NCI-H1436 (cell line): Measurements from ENCODE around the gene KCNAB2.

Experiments
- DNase-seq: peaks from one replicate; lab custom pipeline; 2025; lab: John Stamatoyannopoulos, UW

Gene KCNAB2

GRCh38 chr1:6030547-6031261, 15.0 kb upstream of the KCNAB2 start:
- DNase-seq, result no peak

GRCh38 chr1:6033124-6033523, 12.6 kb upstream of the KCNAB2 start:
- DNase-seq, result no peak

DNA sequence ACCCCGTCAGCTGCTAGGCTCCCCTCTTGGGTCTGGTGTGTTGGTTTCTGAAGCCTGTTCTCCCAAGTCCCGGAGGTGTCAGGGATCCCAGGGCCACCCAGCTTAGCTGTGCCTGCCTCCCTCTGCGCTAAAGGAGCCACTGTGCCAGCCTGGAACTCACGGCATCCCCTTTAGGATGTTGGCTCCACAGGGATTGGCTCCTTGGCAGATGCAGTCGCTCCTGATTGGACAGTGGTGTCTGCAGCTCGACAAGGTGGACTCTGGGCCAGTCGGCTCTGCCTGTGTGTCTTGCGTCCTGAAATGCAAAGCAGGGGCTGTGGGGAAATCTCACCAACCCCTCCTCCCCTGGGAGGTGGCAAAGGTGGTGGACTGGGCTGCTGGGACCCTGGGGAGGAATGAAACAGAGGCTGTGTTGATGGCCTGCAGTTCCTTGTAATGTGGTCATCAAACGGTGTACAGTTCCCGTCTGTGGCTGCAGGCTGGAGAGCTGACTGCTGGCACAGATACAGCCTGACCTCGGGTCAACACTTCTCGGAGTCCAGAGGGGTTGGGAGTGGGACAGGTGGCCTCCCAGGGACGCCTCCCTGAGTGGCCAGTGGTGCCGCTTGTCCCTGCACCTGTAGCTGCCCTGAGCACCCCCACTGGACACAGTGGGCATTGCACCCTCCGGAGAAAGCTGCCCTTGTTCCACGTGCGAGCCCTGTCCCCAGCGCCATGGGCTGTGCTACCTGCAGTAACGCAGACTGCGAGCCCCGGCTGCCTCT, 11.5 kb upstream of the KCNAB2 start:
- peak; percentile 72 for DNase-seq

DNA sequence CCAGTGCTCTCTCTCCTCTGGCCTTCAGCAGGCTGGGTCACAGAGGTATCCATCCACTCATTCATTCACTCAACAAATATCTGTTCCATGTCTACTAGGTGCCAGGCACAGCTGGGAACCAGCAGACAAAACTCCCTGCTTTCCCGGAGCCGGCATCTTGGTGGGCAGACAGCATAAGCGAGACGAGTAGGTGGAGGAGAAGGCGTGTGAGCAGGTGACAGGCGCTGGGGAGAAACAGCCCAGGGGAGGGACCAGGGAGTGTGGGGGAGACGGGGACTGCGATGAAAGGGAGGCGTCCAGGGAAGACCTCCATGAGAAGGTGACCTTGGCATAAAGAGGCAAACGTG, 11.0 kb upstream of the KCNAB2 start:
- no peak for DNase-seq

DNA sequence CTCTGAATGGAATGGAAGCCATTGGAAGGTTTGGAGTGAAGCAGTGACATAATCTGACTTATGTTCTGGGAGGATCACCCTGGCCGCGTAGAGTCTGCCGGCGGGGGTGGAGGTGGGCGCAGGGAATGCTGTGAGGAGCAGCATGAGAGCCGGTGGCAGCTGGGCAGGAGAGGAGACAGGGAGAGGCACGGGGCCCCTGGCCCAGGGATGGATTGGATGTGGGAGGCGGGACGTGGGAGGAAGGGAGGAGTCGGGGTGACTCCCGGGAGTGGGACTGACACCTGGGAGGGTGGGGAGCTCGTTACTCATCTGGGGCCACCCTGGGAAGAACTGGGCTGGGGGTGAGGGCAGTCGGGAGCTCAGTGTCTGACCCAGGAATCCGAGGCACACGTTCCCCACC, 10.4 kb upstream of the KCNAB2 start:
- no peak for DNase-seq

- DNase-seq, result no peak
Measured at GRCh38 chr1:6035719-6036118, 10.0 kb upstream of the KCNAB2 start.

DNA sequence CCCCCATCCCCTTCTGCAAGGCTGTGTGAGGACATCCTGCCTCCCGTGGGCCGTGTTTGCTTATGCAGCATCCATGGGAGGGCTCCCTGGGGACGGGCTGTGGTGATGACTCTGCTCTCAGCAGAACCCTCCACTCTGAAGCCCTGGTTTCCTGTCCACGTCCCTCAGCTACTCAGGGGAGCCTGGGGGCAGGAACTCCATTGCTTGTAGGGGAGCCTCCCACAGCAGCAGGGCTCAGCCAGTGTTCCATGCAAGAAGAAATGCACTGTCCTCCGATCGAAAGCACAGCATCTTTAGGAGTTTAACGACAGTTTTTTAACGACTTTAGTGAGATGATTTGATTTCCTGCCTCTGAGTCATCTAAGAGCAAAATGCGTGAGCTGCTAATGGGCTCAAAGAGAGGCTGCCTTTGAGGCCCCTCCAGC, 8.3 kb upstream of the KCNAB2 start:
- peak; percentile 63 for DNase-seq

DNA sequence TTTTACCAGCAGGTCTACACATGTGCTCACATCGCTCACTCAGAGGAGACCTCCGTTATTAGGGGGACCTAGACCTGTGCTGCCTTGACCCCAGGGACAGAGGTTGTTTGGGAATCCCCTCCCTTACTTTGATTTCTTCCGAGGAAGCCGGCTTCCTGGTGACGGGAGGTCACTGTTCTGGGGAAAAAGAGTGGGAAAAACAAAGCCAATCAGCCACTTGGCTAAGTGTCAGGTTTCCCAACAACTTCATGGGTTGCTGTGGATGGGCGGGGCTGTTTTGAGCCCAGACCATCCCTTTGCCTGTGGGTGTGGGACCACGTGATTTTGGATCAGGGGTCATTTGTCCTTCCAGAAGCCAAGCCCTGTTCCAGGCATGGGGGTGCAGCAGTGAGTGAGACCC, 7.1 kb upstream of the KCNAB2 start:
- no peak for DNase-seq

DNA sequence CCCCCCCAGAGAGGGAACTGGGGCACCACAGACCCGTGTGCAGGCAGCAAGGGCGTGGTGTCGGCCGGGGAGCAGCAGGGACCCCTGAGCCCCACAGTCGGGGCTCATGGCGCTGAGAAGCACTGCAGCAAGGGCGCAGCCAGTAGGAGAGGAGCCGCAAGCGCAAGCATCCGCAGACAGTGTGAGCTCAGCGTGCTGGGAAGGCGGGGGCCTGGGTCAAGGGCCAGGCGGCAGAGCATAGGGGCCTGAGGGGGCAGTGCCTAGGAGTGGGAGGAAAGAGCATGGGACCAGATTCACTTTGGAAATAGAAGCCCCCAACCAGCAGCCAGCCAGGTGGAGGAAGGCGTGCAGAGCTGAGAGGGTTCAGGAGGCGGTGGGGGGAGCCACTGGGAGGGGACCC, 6.7 kb upstream of the KCNAB2 start:
- no peak for DNase-seq

- DNase-seq, result no peak
Measured at GRCh38 chr1:6040444-6040843, 5.2 kb upstream of the KCNAB2 start.

DNA sequence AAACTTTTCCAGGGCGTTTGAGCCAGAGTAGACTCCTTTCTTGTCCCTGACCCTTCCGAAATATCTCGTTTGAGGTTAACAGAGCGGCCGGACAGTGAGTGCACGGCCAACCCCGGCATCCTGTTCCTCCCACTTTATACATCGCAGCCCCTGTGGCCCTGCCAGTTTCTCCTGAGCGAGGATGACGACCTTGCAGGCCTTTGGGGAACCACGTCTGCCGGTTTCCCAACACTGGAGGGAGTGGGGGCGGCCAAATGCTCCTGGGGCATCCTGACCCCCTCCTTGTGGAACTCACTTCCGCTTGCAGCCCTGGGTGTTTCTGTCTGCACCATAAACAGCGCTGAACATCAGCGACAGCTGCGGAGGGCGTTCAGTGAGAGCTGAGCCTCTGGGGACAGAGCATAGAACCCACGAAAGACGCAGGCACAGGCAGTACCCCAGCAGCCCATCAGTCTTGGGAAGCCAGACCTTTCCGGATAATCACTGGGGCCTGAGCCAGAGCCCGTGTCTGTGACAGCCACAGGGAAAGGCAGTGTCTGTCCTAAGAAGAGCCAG, 4.8 kb upstream of the KCNAB2 start:
- DNase-seq, result no peak

DNA sequence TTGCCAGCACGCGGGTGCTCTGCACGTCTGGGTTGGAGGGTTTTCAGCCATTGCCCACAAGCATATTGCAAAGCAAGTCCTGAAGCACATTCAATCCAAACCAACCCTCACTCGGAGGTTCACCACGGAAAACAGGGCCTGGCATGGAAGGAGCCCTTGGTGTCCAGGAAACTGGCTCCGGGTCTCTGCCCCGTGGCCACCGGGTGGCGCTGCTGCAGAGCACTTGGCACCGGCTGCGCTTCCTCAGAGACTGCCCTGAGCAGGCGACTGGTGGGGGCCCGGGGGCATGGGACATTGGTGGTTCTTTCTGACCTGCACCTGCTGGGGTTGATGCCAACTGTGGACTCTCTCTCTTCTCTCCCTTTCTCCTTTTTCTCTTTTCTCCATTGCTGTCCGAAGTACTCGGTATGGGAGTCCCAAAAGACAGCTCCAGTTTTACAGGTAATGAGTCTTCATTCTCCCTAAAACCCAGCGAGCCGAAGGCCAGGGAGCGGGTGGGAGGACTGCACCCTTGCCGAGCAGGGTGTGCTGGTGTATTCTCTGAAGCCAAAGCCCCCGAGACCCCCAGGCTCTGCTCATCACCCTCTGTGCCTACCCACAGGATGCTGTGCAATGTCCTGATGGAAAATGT, 4.1 kb upstream of the KCNAB2 start:
- DNase-seq, result no peak

DNA sequence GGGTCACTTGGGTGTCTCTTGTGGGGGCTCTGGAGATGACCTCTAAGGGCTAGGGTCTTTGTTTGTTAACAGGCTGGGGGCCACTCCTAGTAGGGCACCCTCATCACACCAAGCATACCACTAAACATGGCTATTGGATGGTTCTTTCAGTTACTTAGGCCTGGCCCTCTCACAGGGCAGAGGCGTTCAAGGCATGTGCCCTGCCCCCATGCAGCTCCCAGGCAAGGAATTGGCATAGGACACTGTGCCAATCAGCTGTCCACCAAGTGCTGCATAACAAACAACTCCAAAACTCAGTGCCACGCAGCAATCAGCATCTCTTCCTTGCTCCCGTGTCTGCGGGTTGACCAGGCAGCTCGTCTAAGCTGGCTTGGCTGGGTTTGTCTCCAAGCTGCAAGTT, 2.1 kb upstream of the KCNAB2 start:
- DNase-seq, result no peak

DNA sequence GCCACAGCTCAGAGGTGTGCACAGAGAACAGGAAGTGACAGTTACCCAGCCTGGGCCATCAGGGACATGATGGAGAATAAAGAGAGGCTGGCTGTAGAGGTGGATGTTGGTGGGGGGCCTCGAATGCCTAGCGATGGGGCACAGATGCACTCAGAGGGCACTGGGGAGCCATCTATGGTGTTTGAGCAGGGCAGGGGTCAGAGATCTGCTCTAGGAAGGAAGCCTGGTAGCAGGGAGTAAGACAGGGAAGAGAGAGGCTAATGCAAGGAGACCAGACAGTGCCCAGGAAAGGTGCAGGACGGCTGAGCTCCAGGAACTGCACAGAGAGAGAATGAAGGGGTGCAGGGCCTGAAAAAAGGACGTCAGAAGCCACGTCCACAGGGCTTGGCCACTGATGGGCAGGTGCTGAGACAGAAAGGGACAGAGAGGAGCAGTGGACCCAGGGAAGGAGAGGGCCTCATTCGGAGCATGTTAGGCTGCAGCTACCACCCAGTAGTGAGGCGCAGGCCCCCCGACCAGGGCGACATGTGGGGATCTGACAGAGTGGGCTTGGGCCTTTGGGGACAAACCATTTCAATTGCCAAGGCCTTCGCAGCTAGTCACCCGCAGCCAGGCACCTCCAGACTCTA, 1.1 kb upstream of the KCNAB2 start:
- DNase-seq, result no peak

DNA sequence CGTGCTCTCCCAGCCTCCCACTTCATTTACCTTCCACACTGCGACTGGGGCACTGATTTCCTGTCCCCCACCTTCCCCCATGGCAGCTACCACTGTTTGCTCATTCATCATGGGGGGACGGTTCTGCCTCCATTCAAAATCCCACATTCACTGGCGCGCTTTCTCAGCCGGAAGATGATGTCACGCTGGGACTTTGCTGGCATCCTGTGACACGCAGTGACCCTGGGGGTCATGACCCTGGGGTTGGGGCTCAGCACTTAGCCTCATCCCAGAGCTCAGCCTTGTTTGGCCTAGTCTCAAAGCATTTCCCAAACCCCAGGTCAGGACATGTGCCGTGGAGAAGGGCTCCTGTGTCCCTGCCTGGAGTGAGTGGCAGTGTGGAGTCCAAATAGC, 582 bp upstream of the KCNAB2 start:
- no peak for DNase-seq

DNA sequence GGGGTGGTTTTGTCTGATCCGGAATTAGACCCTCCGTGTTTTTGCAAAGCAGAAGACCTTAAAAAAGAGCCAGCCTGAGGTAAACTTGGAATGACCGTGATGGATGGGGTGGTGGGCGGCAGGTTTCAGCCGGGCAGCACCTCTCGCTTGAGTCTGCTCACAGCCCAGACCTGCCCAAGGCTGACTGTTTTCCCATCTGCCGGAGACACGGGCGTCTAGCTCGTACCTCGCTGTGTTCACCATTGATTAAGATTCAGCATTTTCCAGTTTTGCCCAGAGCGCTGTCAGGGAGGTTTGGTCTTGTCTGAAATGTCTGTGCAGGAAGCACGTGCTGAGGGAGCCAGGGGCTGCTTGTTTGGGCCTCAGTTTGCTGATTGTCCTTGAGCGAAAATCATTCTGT, 591 bp downstream of the KCNAB2 start:
- no peak for DNase-seq

DNA sequence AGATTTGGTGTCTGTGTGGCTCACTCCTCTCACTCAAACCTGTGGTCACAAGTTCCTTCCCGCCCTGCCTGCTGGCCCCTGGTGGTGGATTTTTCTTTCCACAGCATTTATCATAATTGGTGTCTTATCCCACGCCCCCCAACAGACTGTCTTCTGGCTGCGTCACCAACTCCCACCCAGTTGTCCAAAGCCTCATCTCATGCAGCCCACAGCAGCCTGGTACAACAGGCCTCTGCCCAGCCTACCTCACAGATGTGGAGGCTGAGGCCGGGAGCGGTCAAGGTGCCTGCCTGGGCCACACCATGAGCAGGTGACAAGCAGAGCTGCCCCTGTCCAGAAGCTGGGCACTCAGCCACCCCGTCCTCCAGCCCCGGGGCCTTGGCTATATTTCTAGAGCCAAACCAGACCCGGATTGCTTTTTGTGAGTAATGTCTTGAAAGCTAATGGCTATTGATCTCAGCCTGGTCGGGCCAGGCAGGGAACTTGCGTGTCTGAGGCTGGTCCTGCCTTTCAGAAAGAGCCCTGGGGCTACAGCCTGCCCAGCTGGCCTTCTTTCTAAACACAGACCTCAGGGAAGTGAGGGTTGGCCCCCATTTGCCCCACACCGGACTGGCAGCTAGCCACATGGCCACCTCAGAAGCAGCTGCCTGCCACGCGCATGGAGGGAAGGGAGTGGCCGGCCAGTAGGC, 2.6 kb downstream of the KCNAB2 start:
- no peak for DNase-seq

DNA sequence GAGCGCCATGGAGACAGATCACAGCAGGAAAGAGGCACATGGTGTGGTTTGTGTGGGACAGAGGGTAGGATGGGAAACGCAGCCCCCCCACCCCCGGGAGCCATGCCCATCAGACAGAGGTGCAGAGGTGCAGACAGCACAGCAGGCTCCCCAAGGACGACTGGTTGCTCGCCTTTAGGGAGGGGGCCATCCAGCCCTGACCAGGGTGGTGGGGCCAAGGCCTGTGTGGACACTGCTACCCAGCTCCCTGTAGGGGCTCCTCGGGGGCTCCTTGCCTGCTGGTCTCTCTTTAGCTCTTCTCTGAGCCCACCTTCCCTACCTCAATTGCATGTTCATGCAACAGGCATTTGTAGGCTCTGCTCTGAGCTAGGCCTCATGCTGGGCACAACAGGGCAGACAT, 3.7 kb downstream of the KCNAB2 start:
- no peak for DNase-seq

GRCh38 chr1:6051423-6051822, 5.7 kb downstream of the KCNAB2 start:
- no peak for DNase-seq

GRCh38 chr1:6052543-6053205, 7.0 kb downstream of the KCNAB2 start:
- peak; percentile 35 for DNase-seq

DNA sequence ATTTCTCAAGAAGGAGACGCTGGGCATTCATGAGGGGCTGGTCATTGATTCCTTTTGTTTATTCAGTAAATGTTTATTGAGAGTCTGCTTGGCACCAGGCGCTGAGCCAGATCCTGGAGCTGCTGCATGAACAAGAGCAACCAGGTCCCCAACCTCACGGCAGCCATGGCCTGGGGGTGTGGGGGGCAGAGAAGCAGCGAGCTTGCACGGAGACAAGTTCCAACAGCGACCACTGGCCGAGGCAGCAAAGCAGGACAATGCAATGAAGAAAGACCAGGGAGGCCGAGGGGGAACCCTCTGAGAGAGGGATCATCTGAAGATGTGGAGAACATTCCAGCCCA, 7.5 kb downstream of the KCNAB2 start:
- DNase-seq, result no peak

DNA sequence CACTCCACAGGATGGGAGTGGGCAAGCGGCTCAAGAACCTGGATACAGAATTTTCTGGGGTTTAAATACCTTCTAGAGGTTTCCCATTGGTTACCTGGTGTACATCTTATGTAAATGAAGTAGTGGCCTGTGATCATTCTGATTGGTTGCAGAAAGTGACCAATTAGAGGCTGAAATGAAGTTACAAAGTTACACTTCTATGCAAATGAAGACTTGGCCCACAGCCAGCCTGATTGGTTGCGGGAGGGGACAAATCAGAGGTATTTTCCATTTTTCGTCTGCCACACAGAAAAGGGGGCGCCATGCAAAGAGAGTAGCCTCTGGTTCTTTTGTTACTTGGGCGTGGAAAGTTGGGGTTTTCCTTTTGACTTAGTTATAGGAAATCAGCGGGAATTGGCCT, 8.9 kb downstream of the KCNAB2 start:
- DNase-seq, result no peak
